Endothelial cell of umbilical vein (primary cell): ENCODE measurements around the gene DIO3.

Experiments
- CTCF ChIP-seq, 2 donors: IDR thresholded peaks; 1 replicate in 1 of 2; 2 replicates in 1 of 2; pipeline ENCODE4 v1.5.1; 2011; ENCODE audit warnings: low read length in 2 of 2, mild to moderate bottlenecking in 2 of 2, moderate library complexity in 2 of 2, control low read depth in 1 of 2, inconsistent platforms in 1 of 2, low read depth in 1 of 2; ENCODE audit not compliant: insufficient read depth in 1 of 2; ENCODE audit errors: extremely low read depth in 1 of 2
- EZH2 ChIP-seq: IDR thresholded peaks from 2 replicates; pipeline ENCODE4 v1.6.1; 2012; ENCODE audit warnings: borderline replicate concordance, low read depth, mild to moderate bottlenecking, moderate library complexity, low read length, inconsistent platforms; ENCODE audit not compliant: severe bottlenecking
- POLR2A ChIP-seq: IDR thresholded peaks from 2 replicates; pipeline ENCODE4 v1.6.1; 2012; ENCODE audit warnings: low read depth, mild to moderate bottlenecking, control low read depth, low read length

- TF ChIP-seq CTCF (IDR thresholded peaks at IDR 0.05; ENCODE audit: extremely low read depth in 1 of 2, insufficient read depth in 1 of 2, low read depth in 1 of 2, low read length in 2 of 2) (no peak), POLR2A (no peak), EZH2 (no peak)
These were observed 49.0 kb upstream of the DIO3 start for GRCh38 chr14:101512376-101512695.
